SJSA1 (cell line): ENCODE results near the gene ALX1. TPM values are rescaled to one million over a fixed set of nuclear protein-coding genes. Genes with fewer than 3 reads are reported as not detected.
A peak's percentile ranks its signal among the peaks of the same experiment; 100 is the strongest.

Experiments
- DNase-seq, 2 experiments: peaks; one replicate each; pipeline ENCODE4 v3.0.0-alpha.2; 2015 to 2020; ENCODE audit warnings: low spot score in 2 of 2, low read depth in 1 of 2
- H3K27ac ChIP-seq: fragments of 250-450 bp; sonication (Bioruptor Pico); 2 replicates; pipeline ENCODE4 v1.5.1; 2020; ENCODE audit warnings: mild to moderate bottlenecking, moderate library complexity
- H3K27me3 ChIP-seq: fragments of 250-450 bp; sonication (Bioruptor Pico); replicated peaks from 2 replicates; pipeline ENCODE4 v1.5.1; 2020; ENCODE audit warnings: mild to moderate bottlenecking, moderate library complexity
- H3K36me3 ChIP-seq: fragments of 250-450 bp; sonication (Bioruptor Pico); 2 replicates; pipeline ENCODE4 v1.5.1; 2020; ENCODE audit warnings: mild to moderate bottlenecking
- H3K4me1 ChIP-seq: fragments of 250-450 bp; sonication (Bioruptor Pico); replicated peaks from 2 replicates; pipeline ENCODE4 v1.6.1; 2021; ENCODE audit warnings: mild to moderate bottlenecking
- H3K4me3 ChIP-seq: fragments of 250-450 bp; sonication (Bioruptor Pico); 2 replicates; pipeline ENCODE4 v1.5.1; 2020; ENCODE audit warnings: mild to moderate bottlenecking
- H3K9me3 ChIP-seq: fragments of 250-450 bp; sonication (Bioruptor Pico); replicated peaks from 2 replicates; pipeline ENCODE4 v1.5.1; 2020; ENCODE audit warnings: mild to moderate bottlenecking
- total RNA-seq: library from RNA; depleted of rRNA; stranded (reverse); fragments of >200 nt; shearing (Covaris generic); gene quantifications from 2 replicates; pipeline ENCODE4 v1.2.3, GENCODE V29; 2014

The ALX1 gene
- total RNA-seq, 1 experiment from 2014 or later = not detected

DNA sequence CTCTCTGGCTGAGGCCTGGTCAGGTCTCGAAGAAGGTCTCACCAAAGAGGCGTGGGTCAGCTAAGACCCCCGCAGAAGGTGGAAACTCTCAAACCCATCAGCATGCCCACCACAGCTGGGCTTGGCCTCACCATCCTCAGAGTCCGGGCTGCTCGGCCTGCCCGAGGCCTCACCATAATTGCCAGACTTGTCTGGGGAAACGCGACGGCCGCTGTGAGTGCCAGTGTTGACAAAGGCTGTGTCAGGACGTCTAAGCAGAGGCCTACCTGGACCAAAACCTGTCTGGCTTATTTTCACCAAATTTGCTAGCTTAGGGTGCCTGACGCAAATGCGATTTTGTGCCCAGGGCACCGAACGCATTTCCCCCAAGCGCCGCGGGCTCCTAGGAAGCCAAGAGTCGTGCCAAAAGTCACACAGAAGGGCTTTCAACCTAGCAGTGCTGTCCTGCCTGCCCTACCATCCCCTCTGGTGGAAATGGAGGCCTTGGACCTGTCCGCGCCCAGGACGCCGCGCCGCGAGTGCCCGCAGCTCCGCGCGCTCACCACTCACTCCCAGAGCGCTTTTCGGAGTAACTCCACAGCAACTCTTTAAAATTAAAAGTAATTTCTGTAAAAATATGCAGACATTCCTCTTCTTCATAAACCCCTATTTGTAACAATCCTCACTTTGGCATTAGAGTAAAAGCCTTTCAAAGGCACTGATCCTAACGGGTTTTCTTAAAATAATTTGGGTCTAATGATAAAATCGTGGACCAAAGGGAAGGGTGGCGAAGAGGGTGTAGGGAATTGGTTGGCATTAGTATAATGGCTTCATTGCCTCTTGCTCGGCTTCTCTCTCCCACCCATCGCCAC lies 1.2 kb upstream of the ALX1 start:
- peaks cover 15% of the 10 kb centered on the region for H3K27me3 ChIP-seq
- no peak overlapping the region for H3K27ac ChIP-seq
- no peak overlapping the region for H3K4me3 ChIP-seq
- H3K4me1 ChIP-seq = 0 out of 2 replicates have a peak, but pooled peaks cover 3% of the 10 kb centered on the region
- no peaks in the 10 kb centered on the region for H3K36me3 ChIP-seq
- no peak for DNase-seq
- H3K9me3 ChIP-seq = no peaks in the 10 kb centered on the region

DNA sequence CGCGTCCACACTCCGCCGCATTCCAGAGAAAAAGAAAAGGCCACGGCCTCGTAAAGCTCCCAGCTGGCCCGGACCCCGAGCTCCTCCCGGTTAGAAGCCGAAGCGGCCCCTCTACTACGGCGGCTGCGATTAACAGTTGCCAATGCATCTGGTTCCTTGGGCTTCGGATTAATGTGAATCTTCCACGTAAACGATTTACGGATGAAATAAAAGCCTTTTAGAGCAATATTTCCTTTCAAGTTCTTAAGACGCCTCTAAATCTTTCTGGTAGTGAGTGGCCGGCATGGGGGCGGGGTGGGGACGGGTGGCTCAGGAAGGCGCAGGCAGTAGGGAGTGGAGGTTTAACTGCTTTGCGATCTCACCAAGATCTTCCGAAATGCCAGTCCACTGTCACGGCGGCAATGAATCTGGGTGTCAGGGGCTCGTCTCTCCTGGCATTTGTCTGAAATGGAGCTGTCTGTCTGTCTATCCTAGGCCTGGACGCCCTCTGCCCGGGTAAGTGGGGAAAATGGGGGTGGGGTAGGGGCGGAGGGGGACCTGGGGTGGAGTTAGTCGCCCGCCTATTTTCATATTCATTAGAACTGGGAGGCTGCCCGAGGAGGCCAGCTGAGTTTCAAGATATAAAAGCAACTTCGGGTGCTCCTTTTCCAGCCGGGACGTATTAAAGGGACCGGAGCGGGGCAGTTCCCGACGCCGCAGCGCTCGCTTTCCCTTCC lies 413 bp upstream of the ALX1 start:
- DNase-seq = peak in 1 of 2 experiments; percentile 31
- Histone ChIP-seq H3K4me1 (0 out of 2 replicates have a peak, but pooled peaks cover 3% of the 10 kb centered on the region), H3K4me3 (no peak overlapping the region), H3K27me3 (peaks cover 15% of the 10 kb centered on the region), H3K36me3 (no peaks in the 10 kb centered on the region), H3K27ac (no peak overlapping the region), H3K9me3 (no peaks in the 10 kb centered on the region)

DNA sequence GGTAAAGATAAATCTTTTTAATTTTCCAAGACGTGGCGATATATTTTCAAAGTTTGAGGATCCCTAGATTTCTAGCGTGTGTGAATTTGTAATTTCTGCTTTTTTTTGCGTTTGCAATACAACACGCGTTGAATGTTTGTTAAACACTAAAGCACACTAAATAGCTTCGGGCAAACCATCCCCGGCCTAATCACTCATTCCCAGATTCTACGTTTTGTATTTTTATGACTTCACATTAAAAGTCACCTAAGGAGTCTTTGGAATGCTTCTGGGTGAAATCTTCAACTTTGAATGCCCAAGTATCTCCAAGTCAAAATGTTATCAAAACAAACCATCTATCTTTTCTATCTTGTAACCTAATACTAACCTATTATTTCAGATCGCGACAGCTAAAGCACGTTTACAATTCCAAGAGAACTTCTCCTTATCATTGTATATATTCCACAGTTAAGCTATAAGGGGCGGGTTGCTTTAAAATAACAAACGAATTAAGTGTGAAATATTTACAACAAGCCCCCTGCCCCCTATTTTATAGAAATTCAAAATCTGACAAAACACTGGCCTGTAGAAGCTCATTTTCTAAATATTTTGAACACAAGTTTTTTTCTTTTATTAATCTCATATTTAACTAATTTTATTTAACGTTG lies 1.1 kb downstream of the ALX1 start:
- Histone ChIP-seq H3K4me1 (0 out of 2 replicates have a peak, but pooled peaks cover 3% of the 10 kb centered on the region), H3K36me3 (no peaks in the 10 kb centered on the region), H3K9me3 (no peaks in the 10 kb centered on the region), H3K27me3 (peaks cover 15% of the 10 kb centered on the region), H3K4me3 (no peak overlapping the region), H3K27ac (no peak overlapping the region)
- no peak for DNase-seq

DNA sequence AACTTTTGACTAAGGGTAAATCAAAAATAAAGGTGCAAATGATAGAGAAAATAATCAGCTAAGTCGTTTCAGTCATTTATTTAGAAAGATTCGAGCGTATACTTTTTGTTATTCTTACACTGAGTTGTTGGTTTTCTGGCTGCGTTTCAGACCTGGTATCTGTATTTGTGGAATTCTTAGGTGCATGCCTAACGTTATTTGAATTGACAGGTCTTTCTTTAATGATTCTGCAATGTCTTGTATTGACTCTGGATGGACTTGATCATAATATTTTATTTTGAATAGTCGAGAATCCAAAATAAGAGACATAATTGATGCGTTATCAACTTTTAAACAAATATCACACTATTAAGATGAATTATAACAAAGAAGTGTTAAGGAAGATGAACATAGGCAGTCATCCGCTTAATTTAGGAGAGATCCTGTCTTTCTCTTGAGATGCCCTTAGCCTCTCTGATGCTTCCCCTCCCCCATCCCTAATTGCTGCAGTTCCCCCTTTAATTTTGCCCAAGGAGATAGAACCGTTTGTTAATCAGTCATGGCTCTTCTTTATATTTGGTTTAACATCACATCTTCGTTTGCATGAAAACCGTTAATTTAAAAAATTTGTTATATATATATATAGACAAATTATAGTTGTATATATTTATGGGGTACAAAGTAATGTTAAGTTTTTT lies 1.8 kb downstream of the ALX1 start:
- H3K4me1 ChIP-seq = 0 out of 2 replicates have a peak, but pooled peaks cover 3% of the 10 kb centered on the region
- H3K27me3 ChIP-seq = peaks cover 15% of the 10 kb centered on the region
- H3K27ac ChIP-seq = no peak overlapping the region
- H3K4me3 ChIP-seq = no peak overlapping the region
- H3K36me3 ChIP-seq = no peaks in the 10 kb centered on the region
- H3K9me3 ChIP-seq = no peaks in the 10 kb centered on the region
- DNase-seq = no peak

DNA sequence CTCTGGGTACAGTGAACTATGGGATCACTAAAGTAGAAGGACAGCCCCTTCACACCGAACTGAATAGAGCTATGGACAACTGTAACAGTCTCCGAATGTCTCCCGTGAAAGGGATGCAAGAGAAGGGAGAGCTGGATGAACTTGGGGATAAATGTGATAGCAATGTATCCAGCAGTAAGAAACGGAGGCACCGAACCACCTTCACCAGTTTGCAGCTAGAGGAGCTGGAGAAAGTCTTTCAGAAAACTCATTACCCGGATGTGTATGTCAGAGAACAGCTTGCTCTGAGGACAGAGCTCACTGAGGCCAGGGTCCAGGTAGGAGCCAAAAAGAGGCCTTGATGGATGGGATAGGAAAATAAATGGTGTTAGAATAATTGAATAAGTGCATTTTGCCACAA lies 3.5 kb downstream of the ALX1 start:
- Histone ChIP-seq H3K4me1 (0 out of 2 replicates have a peak, but pooled peaks cover 3% of the 10 kb centered on the region), H3K27me3 (peaks cover 17% of the 10 kb centered on the region), H3K4me3 (no peak overlapping the region), H3K27ac (no peak overlapping the region), H3K36me3 (no peaks in the 10 kb centered on the region), H3K9me3 (no peaks in the 10 kb centered on the region)
- no peak for DNase-seq

DNA sequence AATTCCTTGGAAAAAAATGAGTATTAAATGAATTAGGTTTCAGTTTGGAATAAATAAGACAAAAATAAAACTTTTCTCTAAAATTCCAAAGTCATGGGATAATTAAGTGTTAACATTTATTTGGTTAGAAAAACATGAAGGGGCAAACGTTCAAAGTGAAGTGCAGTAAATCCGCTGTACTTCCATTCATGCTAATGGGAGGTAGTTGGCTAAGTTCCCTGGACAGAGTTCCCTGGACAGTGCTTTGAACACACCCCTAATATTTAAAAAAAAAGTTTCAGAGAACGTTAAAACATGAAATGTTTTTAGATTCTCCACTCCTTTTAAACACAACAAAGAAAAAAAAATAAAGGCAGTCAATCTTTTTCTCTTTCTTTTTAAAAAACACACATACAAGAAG lies 16.3 kb downstream of the ALX1 start:
- H3K27ac ChIP-seq = no peak overlapping the region
- no peak for DNase-seq
- no peaks in the 10 kb centered on the region for H3K36me3 ChIP-seq
- no peaks in the 10 kb centered on the region for H3K9me3 ChIP-seq
- H3K4me3 ChIP-seq = no peak overlapping the region
- H3K27me3 ChIP-seq = no peaks in the 10 kb centered on the region
- H3K4me1 ChIP-seq = no peaks in the 10 kb centered on the region

DNA sequence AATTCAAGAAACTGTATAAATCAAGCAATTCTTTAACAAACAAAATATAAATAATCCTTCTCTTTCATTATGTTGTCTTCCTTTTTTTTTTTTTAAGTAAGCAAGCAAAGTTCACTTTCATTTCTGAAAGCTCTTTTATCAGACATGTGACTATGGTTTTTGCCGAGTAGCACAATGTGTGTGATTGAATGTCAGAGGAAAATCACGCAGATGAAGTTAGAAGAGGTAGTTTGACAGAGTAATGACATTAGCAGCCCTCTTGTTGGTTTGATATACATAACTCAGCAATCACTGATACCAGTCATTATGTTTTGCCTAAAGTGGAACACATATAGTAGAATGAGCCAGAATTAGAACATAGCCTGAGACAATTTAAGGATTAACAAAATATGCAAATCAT lies 19.0 kb downstream of the ALX1 start:
- Histone ChIP-seq H3K36me3 (no peaks in the 10 kb centered on the region), H3K9me3 (no peaks in the 10 kb centered on the region), H3K4me1 (no peaks in the 10 kb centered on the region), H3K27ac (no peak overlapping the region), H3K4me3 (no peak overlapping the region), H3K27me3 (no peaks in the 10 kb centered on the region)
- DNase-seq = no peak

DNA sequence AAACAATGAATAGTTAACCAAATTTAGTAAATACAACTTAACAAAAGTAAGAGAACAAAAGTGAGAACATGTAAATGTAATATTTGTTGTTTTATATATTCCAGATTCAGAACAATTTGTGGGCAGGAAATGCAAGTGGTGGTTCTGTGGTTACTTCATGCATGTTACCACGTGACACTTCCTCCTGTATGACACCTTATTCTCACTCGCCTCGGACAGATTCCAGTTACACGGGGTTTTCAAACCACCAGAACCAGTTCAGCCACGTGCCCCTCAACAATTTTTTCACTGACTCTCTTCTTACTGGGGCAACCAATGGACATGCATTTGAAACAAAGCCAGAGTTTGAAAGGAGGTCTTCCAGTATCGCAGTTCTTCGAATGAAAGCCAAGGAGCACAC lies 21.0 kb downstream of the ALX1 start:
- H3K9me3 ChIP-seq = no peaks in the 10 kb centered on the region
- H3K36me3 ChIP-seq = no peaks in the 10 kb centered on the region
- H3K27me3 ChIP-seq = no peaks in the 10 kb centered on the region
- no peak overlapping the region for H3K4me3 ChIP-seq
- DNase-seq = no peak
- H3K27ac ChIP-seq = no peak overlapping the region
- H3K4me1 ChIP-seq = no peaks in the 10 kb centered on the region

DNA sequence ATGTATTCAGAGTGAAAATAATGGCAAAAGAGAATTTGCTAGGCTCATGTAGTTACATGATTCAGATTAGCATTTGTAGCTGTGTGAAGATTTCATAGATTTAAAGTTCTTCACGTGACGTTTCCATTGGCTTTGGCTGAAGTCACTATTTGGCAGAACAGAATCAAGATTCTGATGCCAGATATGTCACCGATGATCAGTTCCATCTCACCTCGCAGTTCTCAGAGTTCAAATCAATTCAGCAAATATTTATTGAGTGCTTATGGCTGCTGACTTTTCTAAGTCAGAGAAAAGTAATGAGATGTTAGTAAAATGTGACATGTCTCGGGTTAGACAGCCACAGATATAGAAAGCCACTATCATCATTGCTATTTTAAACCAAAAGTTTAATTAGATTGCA lies 28.4 kb downstream of the ALX1 start:
- no peak overlapping the region for H3K27ac ChIP-seq
- H3K9me3 ChIP-seq = no peaks in the 10 kb centered on the region

DNA sequence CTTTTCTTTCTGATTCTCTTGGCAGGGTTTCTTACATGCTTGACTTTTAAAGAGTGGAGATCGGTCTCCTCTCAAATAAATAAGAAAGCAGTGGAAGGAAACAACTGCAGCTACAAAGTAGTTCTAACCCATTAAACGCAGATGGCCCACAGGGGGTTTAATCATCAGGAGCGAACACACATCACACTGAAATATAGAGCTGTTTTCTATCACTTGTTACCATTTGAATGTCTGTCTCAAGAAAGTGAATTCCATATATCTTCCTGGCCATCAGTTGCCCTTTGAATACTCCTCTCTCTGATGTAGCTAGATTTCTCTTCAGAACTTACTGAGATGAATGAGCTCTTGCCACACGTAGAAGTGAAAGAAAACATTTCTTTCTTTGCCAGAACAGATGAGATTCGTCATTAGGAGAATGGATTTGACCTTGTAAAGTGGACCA lies 29.1 kb downstream of the ALX1 start:
- DNase-seq = no peak
- Histone ChIP-seq H3K4me1 (no peaks in the 10 kb centered on the region), H3K36me3 (no peaks in the 10 kb centered on the region), H3K27ac (no peak overlapping the region), H3K4me3 (no peak overlapping the region), H3K27me3 (no peaks in the 10 kb centered on the region), H3K9me3 (no peaks in the 10 kb centered on the region)

More for the DNA sequence above, 28.4 kb downstream of the ALX1 start:
- DNase-seq = no peak
- H3K36me3 ChIP-seq = no peaks in the 10 kb centered on the region
- H3K4me1 ChIP-seq = no peaks in the 10 kb centered on the region
- no peak overlapping the region for H3K4me3 ChIP-seq
- H3K27me3 ChIP-seq = no peaks in the 10 kb centered on the region

DNA sequence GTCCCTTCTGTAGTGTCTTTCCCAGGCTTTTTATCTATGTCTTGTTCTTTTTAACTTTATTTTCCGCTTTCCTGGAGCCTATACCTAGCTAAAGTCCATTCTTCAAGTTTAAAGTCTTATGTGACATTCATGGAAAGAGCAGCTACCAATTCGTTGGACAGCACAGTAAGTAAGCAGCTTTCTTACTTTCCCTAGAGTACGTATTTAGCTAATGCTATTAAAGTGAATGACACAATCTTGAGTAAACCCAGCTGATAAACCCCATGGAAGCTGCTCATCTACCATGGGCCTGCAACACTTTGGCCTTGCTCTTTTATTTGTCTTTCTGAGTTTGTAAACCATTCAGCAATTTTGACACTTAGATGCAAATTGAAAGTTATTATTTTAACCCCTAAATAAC lies 30.0 kb downstream of the ALX1 start:
- Histone ChIP-seq H3K4me1 (no peaks in the 10 kb centered on the region), H3K27me3 (no peaks in the 10 kb centered on the region), H3K36me3 (no peaks in the 10 kb centered on the region), H3K27ac (no peak overlapping the region), H3K9me3 (no peaks in the 10 kb centered on the region), H3K4me3 (no peak overlapping the region)
- no peak for DNase-seq

DNA sequence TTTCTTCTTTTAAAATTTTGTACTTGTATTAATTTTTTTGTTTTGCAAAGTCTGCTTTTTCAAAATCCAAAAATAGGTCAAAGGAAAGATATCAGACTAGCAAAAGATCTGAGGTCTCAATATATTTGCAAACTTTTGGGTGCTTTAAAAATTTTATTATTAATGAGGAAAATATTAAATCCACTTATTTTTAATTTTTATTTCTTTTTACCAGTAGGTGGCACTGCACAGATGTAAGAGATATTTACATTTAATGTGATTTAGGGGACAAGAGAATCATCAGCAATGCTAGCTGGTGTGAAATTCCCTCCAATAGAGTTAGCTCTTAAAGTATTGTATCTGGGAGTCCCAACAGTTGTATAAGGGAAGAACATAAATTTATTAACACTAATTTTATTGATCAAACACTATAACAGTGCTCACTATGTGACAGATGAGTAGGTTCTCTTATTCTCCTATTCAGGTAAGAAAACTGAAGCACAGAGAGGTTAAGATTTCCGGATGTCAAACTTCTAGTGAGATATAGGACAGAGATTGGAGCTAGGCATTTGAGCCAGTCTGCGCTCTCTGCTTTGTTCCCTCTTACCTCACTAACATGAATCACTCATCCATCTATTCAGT lies 30.5 kb downstream of the ALX1 start:
- Histone ChIP-seq H3K27ac (no peak overlapping the region), H3K27me3 (no peaks in the 10 kb centered on the region), H3K4me1 (no peaks in the 10 kb centered on the region), H3K9me3 (no peaks in the 10 kb centered on the region), H3K4me3 (no peak overlapping the region), H3K36me3 (no peaks in the 10 kb centered on the region)
- DNase-seq = no peak
